NOMO-1 (cell line): ENCODE results near the gene ATP1B4.
A peak's percentile ranks its signal among the peaks of the same experiment; 100 is the strongest.

Experiments used
- DNase-seq, 2 experiments: peaks; one replicate each; lab custom pipeline; 2025; ENCODE audit not compliant: unreplicated experiment in 2 of 2; lab: John Stamatoyannopoulos, UW

The ATP1B4 gene

DNA sequence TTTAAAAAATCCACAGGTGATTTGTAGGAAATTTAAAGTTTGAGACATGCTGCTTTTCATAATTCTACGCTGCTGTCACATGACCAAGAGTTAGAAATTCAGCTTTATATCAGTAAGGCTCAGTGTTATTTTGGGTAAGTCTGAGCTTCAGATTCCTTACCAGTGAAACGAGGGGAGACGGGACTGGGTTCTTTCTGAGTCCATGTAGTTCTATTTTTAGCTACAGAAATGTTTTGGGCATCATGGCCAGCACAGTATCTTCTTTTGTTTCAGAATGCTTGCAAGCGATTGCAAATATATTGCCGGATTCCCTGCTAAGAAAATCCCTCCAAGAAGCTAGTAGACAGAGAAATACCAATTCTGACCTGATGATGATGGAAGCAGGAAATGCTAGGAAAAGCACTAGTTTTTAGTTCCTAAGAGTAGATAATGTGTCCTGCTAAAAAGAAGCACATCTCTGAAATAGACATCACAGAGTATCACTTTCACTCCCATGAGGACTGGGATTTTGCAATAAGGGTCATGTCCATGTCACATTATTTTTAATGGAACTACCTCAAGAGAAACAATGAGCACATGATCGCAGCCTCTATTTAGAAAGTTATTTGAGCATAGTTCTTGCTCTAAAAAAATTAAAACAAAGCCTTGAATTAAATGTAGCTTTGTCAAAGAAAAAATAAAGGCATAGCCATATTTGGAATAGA is 10.9 kb downstream of the ATP1B4 start:
- DNase-seq = no peak

- no peak for DNase-seq
Observed at GRCh38 chrX:120377179-120377578, 15.3 kb downstream of the ATP1B4 start.

DNA sequence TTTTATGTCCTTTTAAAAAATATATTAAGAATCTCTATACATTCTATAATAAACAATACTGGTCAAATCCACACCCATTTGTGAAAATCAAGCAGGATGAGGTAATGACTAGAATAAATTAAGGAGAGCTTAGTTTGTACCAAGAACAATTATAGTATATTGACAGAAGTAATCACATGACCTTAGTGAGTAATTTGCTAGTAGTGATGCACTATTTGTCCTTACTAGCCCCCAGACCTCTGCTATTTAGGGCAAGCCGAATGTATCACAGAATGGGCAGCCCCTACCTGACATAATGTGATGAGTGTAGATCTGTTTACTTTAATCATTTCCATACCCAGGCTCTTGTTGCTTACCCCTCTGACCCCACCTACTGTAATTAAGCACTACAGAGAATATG is 15.8 kb downstream of the ATP1B4 start:
- DNase-seq = no peak

DNA sequence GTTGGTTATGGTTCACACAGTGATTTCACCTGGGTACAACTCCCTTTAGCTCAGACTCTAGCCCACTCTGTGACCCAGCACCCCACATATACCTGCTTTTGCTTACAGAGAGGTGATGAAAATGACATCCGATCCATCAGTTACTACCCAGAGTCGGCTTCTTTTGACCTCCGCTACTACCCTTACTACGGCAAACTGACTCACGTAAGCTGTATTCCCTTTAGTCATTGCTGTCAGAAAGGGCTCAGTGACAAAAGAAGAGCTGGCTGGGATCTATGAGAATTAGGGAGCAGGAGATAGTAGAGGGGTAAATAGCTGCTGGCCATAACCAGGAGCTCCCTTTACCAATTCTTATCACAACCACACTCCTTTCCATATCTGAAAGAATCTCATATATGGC is 16.7 kb downstream of the ATP1B4 start:
- DNase-seq = no peak

GRCh38 chrX:120379937-120380681 is 18.2 kb downstream of the ATP1B4 start:
- no peak for DNase-seq

GRCh38 chrX:120380699-120381098 is 18.8 kb downstream of the ATP1B4 start:
- DNase-seq = peak; percentile 34 to 49

DNA sequence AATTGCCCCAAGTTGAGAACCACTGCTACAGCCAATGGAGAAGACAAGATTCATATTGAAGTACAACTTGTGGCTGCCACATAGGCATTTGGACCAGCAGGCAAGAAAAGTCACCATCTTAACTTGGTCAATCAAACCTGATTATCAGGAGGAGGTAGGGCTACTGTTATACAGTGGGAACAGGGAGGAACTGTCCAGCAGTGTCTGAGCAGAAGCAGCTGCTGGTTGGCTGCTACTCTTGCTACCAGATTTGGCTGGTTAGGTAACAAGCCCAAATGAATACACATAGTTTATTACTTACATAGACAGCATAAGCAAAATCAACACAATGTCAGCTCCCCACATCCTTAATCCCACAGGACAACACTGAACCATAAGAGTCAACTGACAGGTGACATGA is 39.4 kb downstream of the ATP1B4 start:
- no peak for DNase-seq

DNA sequence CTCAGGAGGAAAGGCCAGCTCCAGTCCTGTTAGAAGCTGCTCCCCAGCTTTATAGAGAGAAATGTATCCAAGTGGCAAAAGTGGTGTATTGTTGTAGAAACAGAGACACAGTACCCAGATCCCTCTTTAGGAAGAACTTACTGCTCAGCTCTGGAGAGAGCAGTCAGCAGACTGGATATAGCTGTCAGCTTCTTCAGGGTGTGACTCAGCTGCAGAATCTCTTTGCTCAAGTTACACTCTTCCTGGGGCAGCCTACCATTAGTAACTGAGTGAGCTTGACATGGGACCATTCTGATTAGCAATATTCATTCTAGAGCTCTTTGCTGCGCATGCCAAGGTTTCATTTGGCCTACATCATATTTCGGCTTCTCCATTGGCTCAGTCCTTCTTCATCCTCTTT is 40.5 kb downstream of the ATP1B4 start:
- DNase-seq = no peak

- DNase-seq = no peak
Observed at GRCh38 chrX:120406638-120407037, 44.7 kb downstream of the ATP1B4 start.

DNA sequence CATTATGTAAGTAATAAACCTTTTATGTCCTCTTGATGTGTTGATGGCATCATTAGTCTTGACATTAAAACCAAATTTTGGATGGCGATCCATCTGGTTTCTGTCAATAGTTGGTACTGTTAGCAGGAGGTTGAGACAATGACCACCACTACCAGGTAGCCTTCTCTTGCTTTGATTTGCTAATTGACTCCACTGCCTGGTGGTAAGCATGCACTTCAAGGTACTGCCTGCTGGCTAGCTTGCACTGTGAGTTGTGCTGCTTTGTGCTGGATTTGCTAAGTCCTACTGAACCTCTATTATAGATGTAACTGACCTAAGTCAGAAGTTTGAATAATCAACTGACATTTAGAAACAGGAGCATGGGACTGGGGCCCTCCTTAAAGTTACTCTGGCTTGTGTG is 46.3 kb downstream of the ATP1B4 start:
- no peak for DNase-seq

DNA sequence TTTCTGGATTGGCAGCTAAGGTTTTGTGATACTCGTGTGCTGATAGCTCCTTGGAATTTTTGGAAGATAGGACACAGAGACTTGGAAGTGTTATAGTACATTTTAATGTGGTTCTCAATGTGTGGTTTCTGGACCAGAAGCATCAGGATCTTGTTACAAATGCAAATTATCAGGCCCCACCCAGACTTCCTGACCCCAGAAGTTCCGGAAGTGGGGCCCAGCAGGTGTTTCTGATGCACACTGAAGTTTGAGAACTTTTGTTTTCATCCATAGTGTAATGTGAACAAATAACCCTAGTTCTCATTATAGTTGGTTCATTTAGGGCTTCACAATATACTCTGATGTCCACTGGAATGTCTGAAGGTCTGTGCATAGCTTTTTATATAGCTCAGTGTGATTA is 57.6 kb downstream of the ATP1B4 start:
- no peak for DNase-seq

GRCh38 chrX:120426599-120426998 is 64.7 kb downstream of the ATP1B4 start:
- DNase-seq = no peak

- DNase-seq = peak in 1 of 2 experiments; percentile 5
Observed at GRCh38 chrX:120428309-120428708, 66.4 kb downstream of the ATP1B4 start.

GRCh38 chrX:120429776-120430540 is 68.1 kb downstream of the ATP1B4 start:
- DNase-seq = no peak
